Measurements from ENCODE around the gene XKR3.
"Not testable (repeated sequence)": the region's sequence is repeated elsewhere in the genome, so short reads cannot be mapped to it uniquely, and the experiment has no call there.

The XKR3 gene

DNA sequence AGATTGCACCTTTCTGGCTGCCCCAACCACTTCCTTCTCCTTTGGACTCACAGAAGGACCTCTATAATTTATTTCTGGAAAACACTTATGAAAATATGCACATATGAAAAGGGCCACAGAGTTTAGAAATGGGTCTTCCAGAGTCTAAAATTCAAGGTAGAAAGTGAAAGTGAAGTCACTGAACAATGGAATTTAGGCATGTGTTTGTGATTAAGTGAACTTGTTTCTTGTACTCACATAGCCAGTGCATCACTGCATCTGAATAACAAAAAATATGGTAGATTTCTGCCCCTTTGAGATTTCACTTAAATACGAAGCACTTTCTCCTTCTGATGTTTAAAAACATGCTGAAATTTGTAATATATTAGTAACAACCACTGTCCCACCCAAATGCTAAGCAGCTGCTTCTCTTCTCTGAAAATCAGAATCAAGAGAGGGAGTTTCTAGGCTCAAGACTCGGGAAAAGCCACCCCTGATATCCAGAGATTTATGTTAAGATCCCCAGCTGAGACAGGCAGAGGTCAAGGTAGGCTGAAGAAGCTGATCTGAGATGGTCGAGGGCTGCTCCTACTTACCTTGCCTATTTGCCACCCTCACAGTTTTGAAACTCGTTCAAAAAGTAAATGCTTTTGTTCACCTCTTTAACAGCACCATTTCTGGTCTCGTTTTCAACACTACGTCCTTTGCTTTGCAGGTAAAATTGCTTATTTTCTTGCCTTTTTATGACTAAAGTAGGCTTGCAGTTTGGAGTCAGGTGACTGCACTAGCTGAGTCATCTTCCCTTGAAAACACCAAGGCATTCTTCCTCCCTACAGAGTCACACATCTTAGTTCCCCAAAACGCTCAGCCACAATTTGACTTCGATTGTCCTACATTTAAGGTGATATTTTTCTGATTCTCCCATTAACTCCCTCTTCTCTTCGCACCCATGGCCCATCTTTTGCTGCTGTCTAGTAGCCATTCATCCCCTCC, at the start of gene XKR3:
XKR3 (minus strand) TSS at position 696 of the 972 bp plus-strand sequence. CDS start 17,338 bp downstream, outside the sequence.
- no peak for DNase-seq

GRCh38 chr22:16869640-16870039, 44.4 kb upstream of the XKR3 start:
- not testable (repeated sequence) for DNase-seq

GRCh38 chr22:16866167-16866566, 41.0 kb upstream of the XKR3 start:
- no peak for DNase-seq

GRCh38 chr22:16856851-16857250, 31.6 kb upstream of the XKR3 start:
- DNase-seq: peak in 1 of 58 donors; percentile 5

GRCh38 chr22:16854631-16855030, 29.4 kb upstream of the XKR3 start:
- no peak for DNase-seq

DNA sequence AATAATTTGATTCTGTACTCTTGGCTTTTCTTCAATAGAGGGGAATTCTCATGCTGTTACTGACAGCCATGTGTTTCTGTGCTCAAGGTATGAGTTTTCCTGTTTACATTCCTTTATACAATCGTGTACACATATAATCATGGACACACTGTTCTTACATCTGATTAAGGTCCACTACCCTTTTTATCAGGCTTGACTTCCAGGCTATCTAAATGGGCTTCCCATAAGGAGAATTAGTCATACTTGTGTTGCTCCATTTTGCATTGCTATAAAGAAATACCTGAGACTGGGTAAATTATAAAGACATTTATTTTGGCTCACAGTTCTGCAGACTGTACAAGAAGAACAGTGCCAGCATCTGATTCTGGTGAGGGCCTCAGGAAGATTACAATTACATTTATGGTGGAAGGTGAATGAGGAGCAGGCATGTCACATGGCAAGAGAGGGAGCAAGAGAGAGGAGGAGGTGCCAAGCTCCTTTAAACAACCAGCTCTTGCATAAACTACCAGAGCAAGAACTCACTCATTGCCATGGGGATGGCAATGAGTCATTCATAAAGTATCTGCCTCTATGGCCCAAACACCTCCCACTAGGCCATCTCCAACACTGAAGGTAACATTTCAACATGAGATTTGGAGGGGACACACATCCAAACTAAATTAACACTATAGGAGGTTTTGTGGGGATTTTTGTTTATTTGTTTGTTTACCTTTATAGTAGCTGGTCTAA, 26.2 kb upstream of the XKR3 start:
- not testable (repeated sequence) for DNase-seq

DNA sequence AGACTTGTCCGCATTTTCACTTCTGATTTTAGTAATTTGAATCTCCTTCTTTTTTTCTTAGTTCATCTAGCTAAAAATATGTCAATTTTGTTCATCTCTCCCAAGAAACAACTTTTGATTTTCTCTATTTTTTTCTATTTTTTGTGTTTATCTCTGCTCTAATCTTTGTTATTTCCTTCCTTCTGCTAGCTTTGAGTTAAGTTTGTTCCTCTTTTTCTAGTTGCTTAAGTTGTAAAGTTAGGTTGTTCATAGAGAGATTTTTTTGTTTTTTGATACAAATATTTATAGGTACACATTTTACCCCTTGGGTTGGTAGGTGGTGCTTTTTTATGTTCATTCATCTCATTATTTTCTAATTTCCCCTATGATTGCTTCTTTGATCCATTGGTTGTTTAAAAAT, 22.1 kb upstream of the XKR3 start:
- DNase-seq: no peak

DNA sequence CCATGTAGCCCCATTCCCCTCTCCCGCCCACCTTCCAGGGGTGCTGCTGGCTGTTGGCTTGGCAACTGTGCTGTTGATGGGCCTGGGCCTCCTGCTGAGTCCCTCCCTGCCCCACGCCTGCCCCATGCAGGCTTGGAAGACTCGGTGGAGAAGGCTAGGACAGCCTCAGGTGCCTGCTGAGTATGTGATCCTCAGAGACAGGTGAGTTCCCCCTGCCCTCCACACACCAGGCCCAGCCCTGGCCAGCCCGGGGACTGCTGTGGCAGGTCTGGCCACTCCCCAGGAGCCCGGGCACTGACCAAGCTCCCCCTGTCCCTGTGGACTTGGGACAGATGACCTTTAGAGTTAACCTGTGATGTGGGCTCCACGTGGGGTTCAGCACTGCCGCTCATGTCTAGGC, 20.7 kb upstream of the XKR3 start:
- no peak for DNase-seq

GRCh38 chr22:16845465-16845864, 20.3 kb upstream of the XKR3 start:
- no peak for DNase-seq

DNA sequence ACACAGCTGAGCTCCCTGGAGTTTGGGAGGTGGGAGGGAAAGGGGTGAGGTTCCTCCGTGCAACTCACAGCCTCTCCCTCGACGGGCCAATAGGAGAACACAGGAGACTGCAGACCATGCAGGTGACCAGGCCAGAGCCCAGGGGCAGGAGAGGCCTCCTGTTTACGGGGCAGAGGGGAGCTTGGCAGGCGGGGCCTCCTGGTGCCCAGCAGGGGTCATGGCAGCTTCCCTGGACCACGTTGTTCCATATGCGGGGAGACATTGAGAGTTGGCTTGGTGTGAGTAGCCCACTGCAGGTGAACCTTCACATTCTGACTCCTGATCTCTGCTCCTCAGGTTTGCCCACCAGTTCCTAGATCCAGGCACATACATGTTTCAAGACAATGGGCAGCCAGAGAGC, 19.3 kb upstream of the XKR3 start:
- no peak for DNase-seq

DNA sequence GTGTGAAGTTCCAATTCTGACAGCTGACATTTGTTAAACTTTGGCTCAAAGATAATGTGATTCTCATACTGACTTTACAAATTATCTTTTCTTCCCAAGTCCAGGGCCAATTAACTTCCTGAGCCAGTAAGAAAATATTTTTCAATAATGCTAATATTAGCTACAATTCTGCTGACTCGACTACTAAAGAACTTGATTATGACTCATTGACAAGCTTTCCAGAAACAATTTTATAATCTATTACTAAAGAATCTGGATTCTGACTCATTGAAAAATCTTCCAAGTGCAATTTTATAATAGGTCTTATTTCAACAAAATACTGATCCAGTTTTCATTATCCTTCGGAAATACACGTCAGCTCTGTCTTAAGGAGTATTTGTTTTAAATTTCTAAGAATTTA, 12.9 kb upstream of the XKR3 start:
- DNase-seq: no peak

- no peak for DNase-seq
Observed at GRCh38 chr22:16834971-16835370, 9.8 kb upstream of the XKR3 start.

DNA sequence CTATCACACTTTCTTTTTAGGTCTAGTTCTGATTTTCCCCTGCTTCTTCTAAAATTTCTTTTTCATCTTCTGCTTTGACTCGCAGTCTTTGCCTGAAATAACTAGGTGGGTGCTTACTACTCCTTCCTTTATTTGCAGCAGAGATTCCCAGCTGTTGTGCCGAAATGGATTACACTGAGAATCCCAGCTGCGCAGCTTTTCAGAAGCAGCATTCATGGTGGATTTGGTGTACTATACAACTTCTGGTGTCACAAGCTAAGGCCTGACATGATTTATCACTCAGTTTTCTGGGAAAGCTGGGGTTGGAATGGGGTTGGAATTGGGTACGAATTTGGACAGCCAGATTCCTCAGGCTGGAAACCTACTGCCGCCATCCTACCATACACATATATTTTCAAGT, 6.0 kb upstream of the XKR3 start:
- DNase-seq: no peak

- no peak for DNase-seq
Observed at GRCh38 chr22:16829985-16830384, 4.8 kb upstream of the XKR3 start.

DNA sequence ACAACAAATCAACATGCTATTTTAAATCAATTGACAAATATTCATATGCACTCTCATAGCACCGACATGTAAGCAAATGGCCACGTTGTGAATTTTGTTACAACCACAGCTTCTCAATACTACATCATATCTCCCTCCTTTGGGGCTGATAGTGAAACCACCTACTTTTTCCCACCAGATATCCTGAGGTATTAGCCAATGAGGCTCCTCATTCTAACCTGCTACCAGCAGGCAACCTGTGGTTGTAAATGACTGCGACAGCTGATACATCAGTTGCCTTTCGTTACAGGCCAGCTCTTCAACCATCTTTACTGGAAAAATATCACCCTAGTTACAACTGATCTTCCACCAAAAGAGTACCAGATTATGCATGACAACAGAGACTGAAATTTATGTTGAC, 3.7 kb upstream of the XKR3 start:
- DNase-seq: no peak

DNA sequence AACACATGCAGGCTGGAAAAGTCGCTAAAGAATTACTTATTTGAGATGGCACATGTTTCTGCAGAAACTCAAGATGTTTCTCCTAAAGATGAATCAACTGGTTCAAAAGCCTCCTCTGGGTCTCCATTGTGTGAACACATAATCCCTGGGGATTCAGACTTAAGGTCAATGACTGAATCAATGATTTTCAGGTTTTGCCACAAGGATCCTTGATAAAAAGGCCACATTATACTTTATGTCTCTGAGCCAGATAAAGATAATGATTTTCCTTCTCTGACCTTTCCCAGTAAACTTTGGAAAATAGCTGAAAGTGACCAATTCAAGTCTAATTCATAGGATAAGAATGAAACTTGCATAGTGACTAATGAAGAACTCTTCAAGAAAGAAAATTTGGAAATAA, 2.3 kb upstream of the XKR3 start:
- no peak for DNase-seq

DNA sequence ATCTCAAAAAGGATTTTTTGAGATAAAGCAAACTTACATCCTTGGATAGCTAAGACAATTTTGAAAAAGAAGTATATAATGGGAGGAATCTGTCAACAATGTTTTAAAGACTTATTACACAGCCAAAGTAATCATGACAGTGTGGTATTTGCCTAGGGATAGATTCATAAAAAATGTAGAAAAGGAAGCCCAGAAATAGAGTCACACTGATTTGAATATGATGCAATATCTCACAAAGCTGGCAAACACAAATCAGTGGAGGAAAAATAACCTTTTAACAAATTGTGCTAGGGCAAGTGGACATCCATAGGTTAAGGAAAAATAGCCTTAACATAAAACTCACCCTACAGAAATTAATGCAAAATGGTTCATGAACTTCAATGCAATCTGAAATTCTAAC, 6.0 kb downstream of the XKR3 start:
- DNase-seq: no peak

DNA sequence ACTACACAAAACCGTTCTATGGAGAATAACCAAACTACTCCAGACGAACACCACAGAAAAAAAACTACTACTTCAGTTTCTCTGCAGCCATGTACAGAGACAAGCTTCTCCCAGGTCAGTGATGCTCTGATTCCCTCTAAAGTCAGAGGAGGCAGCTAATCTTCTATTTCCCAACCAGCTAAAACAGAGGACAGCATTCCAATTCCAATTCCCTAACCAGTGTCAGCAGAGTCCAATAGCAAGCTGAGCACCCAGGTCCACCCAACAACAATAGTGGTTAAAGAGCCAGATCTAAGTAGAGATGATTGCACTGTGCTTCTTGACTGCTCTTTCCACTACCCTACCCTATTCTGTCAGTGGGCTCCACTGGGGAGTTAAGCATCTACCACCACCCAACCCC, 6.7 kb downstream of the XKR3 start:
- no peak for DNase-seq

DNA sequence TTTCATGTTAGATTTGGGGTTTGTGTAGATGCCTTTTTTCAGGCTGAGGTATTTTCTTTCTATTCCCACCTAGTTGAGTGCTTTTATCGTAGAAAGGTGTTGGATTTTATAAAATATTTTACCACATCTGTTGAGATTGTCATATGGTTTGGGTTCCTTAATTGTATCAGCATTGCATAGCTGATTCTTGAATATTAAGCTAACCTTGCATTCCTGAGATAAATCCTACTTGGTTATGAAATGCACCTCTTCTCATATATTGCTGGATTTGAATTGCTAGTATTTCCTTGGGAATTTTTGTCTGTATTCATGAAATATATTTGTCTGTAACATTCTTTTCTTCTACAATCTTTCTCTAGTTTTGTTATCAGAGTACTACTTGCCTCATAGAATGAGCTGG, 10.1 kb downstream of the XKR3 start:
- DNase-seq: no peak

DNA sequence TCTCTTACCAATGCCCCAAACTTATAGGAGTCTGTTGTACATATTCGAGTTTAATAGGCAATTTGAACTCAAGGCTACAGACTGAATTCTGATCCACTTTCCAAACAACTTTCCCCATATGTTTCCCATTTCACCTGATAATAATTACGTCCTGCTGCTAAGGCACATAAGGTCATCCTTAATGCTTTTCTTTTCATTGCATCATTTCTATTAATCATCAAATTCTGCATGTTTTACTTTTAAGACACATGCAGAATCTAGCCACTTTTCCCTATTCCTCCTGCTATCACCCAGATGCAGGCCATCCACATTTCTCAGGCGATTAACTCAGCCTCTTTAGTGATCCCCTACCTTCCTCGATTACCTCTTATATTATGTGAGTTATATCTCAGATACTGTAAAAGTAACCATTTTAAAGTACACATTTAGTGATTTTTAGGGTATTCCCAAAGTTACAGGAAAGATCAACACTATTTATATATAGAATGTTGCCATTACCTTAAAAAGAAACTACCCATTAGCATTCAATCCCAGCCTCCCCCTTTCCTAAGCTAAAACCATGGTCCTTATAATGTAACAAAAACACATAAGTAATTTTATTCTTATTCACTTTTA, 14.9 kb downstream of the XKR3 start:
- no peak for DNase-seq

DNA sequence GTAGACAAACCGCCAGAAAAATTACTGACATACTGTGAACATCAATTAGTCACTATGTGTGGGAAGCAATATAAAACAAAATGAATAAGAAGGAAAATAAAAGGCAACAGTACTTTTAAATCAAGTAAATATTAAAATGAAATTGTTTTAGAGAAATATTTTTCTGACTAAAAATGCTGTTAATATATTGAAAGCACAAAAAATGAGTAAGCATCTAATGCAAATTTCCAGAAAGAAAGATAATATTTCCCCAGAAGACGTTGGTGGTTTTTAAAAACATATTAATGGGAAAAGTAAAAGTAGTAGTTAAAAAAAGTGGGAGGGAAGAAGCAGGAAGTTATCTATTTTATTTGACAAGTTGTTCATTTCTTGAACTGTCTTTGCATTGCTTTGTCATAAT, 16.5 kb downstream of the XKR3 start:
- DNase-seq: no peak

DNA sequence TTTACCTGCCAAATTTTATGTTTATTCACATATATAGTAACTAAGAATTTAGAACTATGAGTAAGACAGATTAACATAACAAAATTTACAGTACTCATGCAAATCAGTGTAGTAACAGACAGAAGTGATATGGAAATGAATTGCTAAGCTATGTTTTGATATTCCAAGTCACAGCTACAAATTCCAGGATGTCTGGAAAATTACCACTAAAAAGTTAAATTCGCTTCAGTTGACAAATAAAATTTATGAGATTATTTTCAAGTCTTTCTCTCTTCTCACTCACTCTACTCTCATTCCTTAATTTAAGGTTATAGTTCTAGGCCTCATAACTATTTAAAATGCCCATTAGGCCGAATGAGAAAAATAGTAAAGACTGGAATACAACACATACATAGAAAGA, 18.1 kb downstream of the XKR3 start:
- no peak for DNase-seq
